ENCODE data around the gene CA10. TPM values are rescaled to one million over a fixed set of nuclear protein-coding genes. Genes with fewer than 3 reads are reported as not detected.

The CA10 gene
- total RNA-seq, 6 experiments from 2014 or later, result not detected

GRCh38 chr17:51848451-51848850 is 310.1 kb downstream of the CA10 start:
- Histone ChIP-seq H3K4me1 (no peaks in the 10 kb centered on the region), H3K27me3 (no peaks in the 10 kb centered on the region), H3K36me3 (no peaks in the 10 kb centered on the region), H3K27ac (no peak overlapping the region), H3K4me3 (no peak overlapping the region), H3K9me3 (no peaks in the 10 kb centered on the region)
- intact Hi-C loops (cut with DNase I), result no loop called here
- no peak for ATAC-seq
- TF ChIP-seq CTCF (IDR thresholded peaks at IDR 0.05) (no peak), POLR2A (IDR thresholded peaks at IDR 0.05) (no peak)
- DNase-seq, result no peak
- 54% methylated on average over 3 of the region's 3 CpGs for WGBS (ENCODE audit: insufficient coverage, low coverage, low lambda C conversion rate, missing lambda C conversion rate)

GRCh38 chr17:51846566-51846965 is 311.9 kb downstream of the CA10 start:
- Histone ChIP-seq H3K9me3 (no peaks in the 10 kb centered on the region), H3K4me3 (no peak overlapping the region), H3K4me1 (no peaks in the 10 kb centered on the region), H3K36me3 (no peaks in the 10 kb centered on the region), H3K27me3 (no peaks in the 10 kb centered on the region), H3K27ac (no peak overlapping the region)
- ATAC-seq (no peak), DNase-seq (no peak)
- TF ChIP-seq POLR2A (IDR thresholded peaks at IDR 0.05), result no peak
- TF ChIP-seq CTCF (IDR thresholded peaks at IDR 0.05), result no peak
- 90% methylated on average over 4 of the region's 4 CpGs for WGBS (ENCODE audit: insufficient coverage, low coverage, low lambda C conversion rate, missing lambda C conversion rate)
- intact Hi-C loops (cut with DNase I), result no loop called here

GRCh38 chr17:51845776-51846175 is 312.7 kb downstream of the CA10 start:
- TF ChIP-seq CTCF (IDR thresholded peaks at IDR 0.05), result no peak
- TF ChIP-seq POLR2A (IDR thresholded peaks at IDR 0.05), result no peak
- intact Hi-C loops (cut with DNase I), result no loop called here
- no peak for ATAC-seq

GRCh38 chr17:51842763-51843162 is 315.8 kb downstream of the CA10 start:
- H3K9me3 ChIP-seq, result no peaks in the 10 kb centered on the region
- DNase-seq, result no peak
- H3K4me1 ChIP-seq, result no peaks in the 10 kb centered on the region
- H3K4me3 ChIP-seq, result no peak overlapping the region
- no peaks in the 10 kb centered on the region for H3K27me3 ChIP-seq
- no peaks in the 10 kb centered on the region for H3K36me3 ChIP-seq
- intact Hi-C loops (cut with DNase I), result no loop called here
- no peak for TF ChIP-seq POLR2A (IDR thresholded peaks at IDR 0.05)
- TF ChIP-seq CTCF (IDR thresholded peaks at IDR 0.05), result no peak
- H3K27ac ChIP-seq, result no peak overlapping the region
- ATAC-seq, result no peak

More at GRCh38 chr17:51845776-51846175, 312.7 kb downstream of the CA10 start:
- Histone ChIP-seq H3K36me3 (no peaks in the 10 kb centered on the region), H3K27ac (no peak overlapping the region), H3K4me3 (no peak overlapping the region), H3K4me1 (no peaks in the 10 kb centered on the region), H3K27me3 (no peaks in the 10 kb centered on the region), H3K9me3 (no peaks in the 10 kb centered on the region)
- DNase-seq, result no peak
- WGBS (ENCODE audit: insufficient coverage, low coverage, low lambda C conversion rate, missing lambda C conversion rate), result 28% methylated on average over 3 of the region's 3 CpGs

- Histone ChIP-seq H3K4me3 (no peak overlapping the region), H3K36me3 (no peaks in the 10 kb centered on the region), H3K9me3 (no peaks in the 10 kb centered on the region), H3K27ac (no peak overlapping the region), H3K27me3 (no peaks in the 10 kb centered on the region), H3K4me1 (no peaks in the 10 kb centered on the region)
- TF ChIP-seq POLR2A (IDR thresholded peaks at IDR 0.05) (no peak), CTCF (IDR thresholded peaks at IDR 0.05) (no peak)
- WGBS (ENCODE audit: insufficient coverage, low coverage, low lambda C conversion rate, missing lambda C conversion rate), result 46% methylated on average over 1 of the region's 1 CpG
- intact Hi-C loops (cut with DNase I), result no loop called here
- ATAC-seq (no peak), DNase-seq (no peak)
Observed at GRCh38 chr17:51841669-51842068, 316.8 kb downstream of the CA10 start.

All from right lobe of liver (tissue), 6 donors.